ENCODE data around the gene GDPD4. TPM values are rescaled to one million over a fixed set of nuclear protein-coding genes. Genes with fewer than 3 reads are reported as not detected.

Gene GDPD4
- total RNA-seq, 1 experiment from 2014 or later = not detected

DNA sequence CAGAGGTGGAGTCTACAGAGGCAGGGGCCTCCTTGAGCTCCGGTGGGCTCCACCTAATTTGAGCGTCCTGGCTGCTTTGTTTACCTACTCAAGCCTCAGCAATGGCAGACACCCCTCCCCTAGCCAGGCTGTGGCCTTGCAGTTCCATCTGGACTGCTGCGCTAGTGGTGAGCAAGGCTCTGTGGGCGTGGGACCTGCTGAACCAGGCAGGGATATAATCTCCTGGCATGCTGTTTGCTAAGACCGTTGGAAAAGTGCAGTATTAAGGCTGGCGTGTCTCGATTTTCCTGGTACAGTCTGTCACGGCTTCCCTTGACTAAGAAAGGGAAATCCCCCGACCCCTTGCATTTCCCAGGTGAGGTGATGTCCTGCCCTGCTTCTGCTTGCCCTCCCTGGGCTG, 77.7 kb downstream of the GDPD4 start:
- BruUV-seq (replicated peaks) = no TSS peak
- TF ChIP-seq CTCF (conservative IDR thresholded peaks at IDR 0.05; ENCODE audit: low read depth, low read length) (no peak), EZH2 (IDR thresholded peaks at IDR 0.05; ENCODE audit: borderline replicate concordance, low read depth, low read length, poor library complexity, severe bottlenecking) (no peak)
- peaks cover 19% of the 10 kb centered on the region for H3K27me3 ChIP-seq (replicated peaks; ENCODE audit: insufficient read depth, low read depth, low read length, poor library complexity)
- no peak overlapping the region for H3K4me3 ChIP-seq (ENCODE audit: low read depth, low read length, poor library complexity, severe bottlenecking)
- intact Hi-C loops (cut with micrococcal nuclease; ENCODE audit: unreplicated experiment) = no loop called here
- H3K27ac ChIP-seq (ENCODE audit: low read depth, low read length, poor library complexity, severe bottlenecking) = no peak overlapping the region
- no peaks in the 10 kb centered on the region for H3K9me3 ChIP-seq (ENCODE audit: low read depth, low read length, poor library complexity, severe bottlenecking)
- POLR2A ChIA-PET (ENCODE audit: low non-redundant PET) = no interaction called here
- H3K4me1 ChIP-seq (ENCODE audit: insufficient read depth, low read length, poor library complexity, severe bottlenecking) = no peaks in the 10 kb centered on the region
- no peaks in the 10 kb centered on the region for H3K36me3 ChIP-seq (ENCODE audit: insufficient read depth, low read length, poor library complexity, severe bottlenecking)
- no peak for DNase-seq (ENCODE audit: low spot score)
- CTCF ChIA-PET = no interaction called here

GRCh38 chr11:77217156-77217555, 84.3 kb downstream of the GDPD4 start:
- no peaks in the 10 kb centered on the region for H3K9me3 ChIP-seq (ENCODE audit: low read depth, low read length, poor library complexity, severe bottlenecking)
- intact Hi-C loops (cut with micrococcal nuclease; ENCODE audit: unreplicated experiment) = no loop called here
- no peak for DNase-seq (ENCODE audit: low spot score)
- ChIA-PET POLR2A (ENCODE audit: low non-redundant PET) (no interaction called here), CTCF (no interaction called here)
- H3K4me3 ChIP-seq (ENCODE audit: low read depth, low read length, poor library complexity, severe bottlenecking) = no peak overlapping the region
- H3K27me3 ChIP-seq (replicated peaks; ENCODE audit: insufficient read depth, low read depth, low read length, poor library complexity) = peaks cover 14% of the 10 kb centered on the region
- no TSS peak for BruUV-seq (replicated peaks)
- no peak for TF ChIP-seq EZH2 (IDR thresholded peaks at IDR 0.05; ENCODE audit: borderline replicate concordance, low read depth, low read length, poor library complexity, severe bottlenecking)
- no peak for TF ChIP-seq CTCF (conservative IDR thresholded peaks at IDR 0.05; ENCODE audit: low read depth, low read length)
- H3K4me1 ChIP-seq (ENCODE audit: insufficient read depth, low read length, poor library complexity, severe bottlenecking) = no peaks in the 10 kb centered on the region
- H3K36me3 ChIP-seq (ENCODE audit: insufficient read depth, low read length, poor library complexity, severe bottlenecking) = no peaks in the 10 kb centered on the region
- H3K27ac ChIP-seq (ENCODE audit: low read depth, low read length, poor library complexity, severe bottlenecking) = no peak overlapping the region

DNA sequence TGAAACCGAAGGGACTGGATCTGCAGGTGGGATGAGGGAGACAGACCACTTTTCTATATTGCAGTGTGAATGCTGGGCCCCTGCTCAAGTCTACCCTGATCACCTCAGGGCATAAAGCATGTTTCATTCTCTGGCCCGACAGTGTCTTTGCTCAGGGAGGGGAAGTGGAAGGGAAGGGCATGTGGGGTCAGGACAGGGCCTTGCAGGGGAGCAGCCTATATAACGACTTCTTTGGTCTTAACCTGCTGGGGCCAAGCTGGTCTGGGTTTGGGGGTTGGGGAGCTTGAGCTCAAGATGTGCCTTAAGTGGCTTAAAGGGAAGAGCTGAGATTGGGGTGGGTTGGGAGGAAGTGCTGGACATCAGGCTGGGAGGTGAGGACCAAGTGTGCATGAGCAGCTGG, 86.4 kb downstream of the GDPD4 start:
- intact Hi-C loops (cut with micrococcal nuclease; ENCODE audit: unreplicated experiment) = no loop called here
- Histone ChIP-seq H3K4me1 (ENCODE audit: insufficient read depth, low read length, poor library complexity, severe bottlenecking) (no peaks in the 10 kb centered on the region), H3K27ac (ENCODE audit: low read depth, low read length, poor library complexity, severe bottlenecking) (no peak overlapping the region), H3K9me3 (ENCODE audit: low read depth, low read length, poor library complexity, severe bottlenecking) (no peaks in the 10 kb centered on the region), H3K4me3 (ENCODE audit: low read depth, low read length, poor library complexity, severe bottlenecking) (no peak overlapping the region), H3K36me3 (ENCODE audit: insufficient read depth, low read length, poor library complexity, severe bottlenecking) (no peaks in the 10 kb centered on the region), H3K27me3 (replicated peaks; ENCODE audit: insufficient read depth, low read depth, low read length, poor library complexity) (peaks cover 7% of the 10 kb centered on the region)
- BruUV-seq (replicated peaks) = no TSS peak
- ChIA-PET POLR2A (ENCODE audit: low non-redundant PET) (no interaction called here), CTCF (no interaction called here)
- TF ChIP-seq EZH2 (IDR thresholded peaks at IDR 0.05; ENCODE audit: borderline replicate concordance, low read depth, low read length, poor library complexity, severe bottlenecking) = no peak
- TF ChIP-seq CTCF (conservative IDR thresholded peaks at IDR 0.05; ENCODE audit: low read depth, low read length) = no peak
- DNase-seq (ENCODE audit: low spot score) = no peak
